GM11168 (cell line): ENCODE measurements around the gene TRIM17.

ENCODE experiments used
- in situ Hi-C: fragments of 300-500 bp; cut with MboI; formaldehyde crosslinking; loops from one replicate; pipeline ENCODE4 v1.12.0; 2022; ENCODE audit warnings: low sequenced_read_pairs; ENCODE audit not compliant: unreplicated experiment

TRIM17 gene

DNA sequence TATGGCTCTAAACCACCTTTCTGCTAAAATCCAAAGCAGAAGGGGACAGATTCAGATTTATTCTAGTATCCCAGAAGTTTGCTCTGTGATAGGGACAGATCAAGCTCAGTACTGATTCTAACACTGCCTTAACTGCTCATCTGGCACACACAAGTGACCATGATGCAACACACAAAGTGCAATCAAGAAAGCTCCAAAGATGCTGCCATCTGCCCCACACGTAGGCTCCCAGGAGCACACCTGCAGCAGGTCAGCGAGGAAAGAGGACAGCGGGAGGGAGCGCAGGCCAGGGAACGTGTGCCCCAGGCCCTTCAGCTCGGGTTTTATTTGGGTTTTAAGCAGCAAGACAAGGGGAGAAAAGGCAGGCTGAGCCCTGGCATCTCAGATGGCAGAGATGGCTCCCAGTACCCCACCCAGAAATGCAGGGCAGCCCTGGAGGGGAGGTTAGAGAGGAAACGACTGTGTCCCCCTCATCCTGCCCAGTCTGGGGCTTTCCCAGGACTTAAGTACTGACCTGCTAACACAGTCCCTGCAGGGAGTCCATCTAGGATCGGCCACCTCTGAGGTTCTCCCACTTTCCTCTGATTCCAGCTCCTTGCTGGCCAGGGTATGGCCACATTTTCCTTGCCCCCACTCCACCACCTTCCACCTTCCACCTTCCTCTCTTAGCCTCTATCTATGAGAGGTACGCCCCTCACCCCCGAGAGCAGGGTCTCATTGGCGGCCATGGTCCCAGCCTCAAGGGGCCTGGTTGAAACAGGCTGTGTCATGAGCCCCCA, 11.3 kb downstream of the TRIM17 start:
- in situ Hi-C loops, result no loop called here

GRCh38 chr1:228404107-228404720, 12.4 kb downstream of the TRIM17 start:
- in situ Hi-C loops, result no loop called here

- in situ Hi-C loops, result no loop called here
Measured at GRCh38 chr1:228403231-228403631, 13.4 kb downstream of the TRIM17 start.

DNA sequence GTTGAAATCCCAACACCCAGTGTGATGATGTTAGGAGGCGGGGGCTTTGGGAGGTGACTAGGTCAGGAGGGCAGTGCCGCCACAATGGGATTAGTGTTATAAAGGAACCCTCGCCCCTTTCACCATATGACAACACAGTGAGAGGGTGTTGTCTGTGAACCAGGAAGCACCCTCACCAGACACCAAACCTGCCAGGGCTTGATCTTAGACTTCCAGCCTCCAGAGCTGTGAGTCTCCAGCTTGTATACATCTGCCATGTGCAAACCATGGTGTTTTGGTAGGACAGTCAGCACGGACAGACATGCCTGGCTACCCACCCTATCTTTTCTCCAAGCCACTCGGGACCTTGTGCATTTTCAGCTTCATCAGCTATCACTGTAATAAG, 14.0 kb downstream of the TRIM17 start:
- in situ Hi-C loops, result no loop called here

GRCh38 chr1:228401782-228402640, 14.7 kb downstream of the TRIM17 start:
- in situ Hi-C loops, result no loop called here

- in situ Hi-C loops, result no loop called here
Measured at GRCh38 chr1:228400692-228401454, 15.8 kb downstream of the TRIM17 start.

- in situ Hi-C loops, result no loop called here
Measured at GRCh38 chr1:228400237-228400651, 16.4 kb downstream of the TRIM17 start.

GRCh38 chr1:228399531-228400236, 17.0 kb downstream of the TRIM17 start:
- in situ Hi-C loops, result no loop called here

DNA sequence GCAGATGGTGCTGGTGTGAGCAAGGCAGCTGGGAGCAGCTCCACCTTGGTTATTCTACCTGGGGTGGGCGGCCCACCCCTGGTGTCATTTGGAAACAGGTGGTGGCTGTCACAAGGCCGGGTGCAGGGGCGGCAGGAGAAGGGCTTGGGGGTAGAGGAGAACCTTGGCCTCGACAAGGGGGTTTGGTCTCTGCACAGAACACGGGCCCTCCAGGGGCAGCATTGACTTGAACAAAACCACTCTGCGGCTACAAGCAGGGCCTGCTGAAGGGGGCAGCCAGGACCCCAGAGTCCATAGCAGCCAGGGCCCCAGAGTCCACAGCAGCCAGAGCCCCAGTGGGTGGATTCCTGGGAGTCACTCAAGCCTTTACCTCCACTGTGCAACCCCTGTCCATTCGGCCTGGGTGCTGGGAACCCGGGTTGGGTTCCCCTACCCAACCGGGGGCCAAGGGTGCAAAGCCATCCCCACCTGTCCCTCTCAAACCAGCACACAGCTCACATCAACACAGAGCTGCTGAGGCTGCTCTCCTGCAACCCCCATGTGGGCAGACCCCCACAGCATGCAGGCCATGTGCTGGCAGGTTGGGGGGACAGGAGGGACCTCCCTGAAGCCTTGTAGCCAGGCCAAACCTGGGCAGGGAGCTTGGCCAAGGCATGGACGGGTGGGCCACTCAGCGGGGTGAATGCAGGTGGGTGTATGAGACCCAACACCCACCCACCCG, 17.8 kb downstream of the TRIM17 start:
- in situ Hi-C loops, result no loop called here

DNA sequence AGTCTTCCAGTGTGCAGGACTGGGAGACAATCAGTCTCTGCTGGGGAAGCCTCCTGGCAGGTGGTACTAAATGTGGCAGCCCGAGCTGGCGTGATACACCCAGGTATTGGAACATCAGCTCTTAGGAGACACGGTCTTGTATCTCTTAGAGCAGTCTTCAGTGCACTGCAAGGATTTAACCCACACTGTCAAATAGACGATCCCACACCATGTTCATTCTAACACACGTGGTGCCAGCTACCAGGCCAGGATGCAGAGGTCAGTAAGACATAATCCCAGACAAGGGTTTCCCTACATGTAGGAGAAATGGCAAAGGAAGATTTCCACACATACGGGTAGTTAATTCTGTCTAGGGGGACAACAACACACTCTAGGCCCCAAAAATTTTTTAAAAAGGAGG, 18.7 kb downstream of the TRIM17 start:
- in situ Hi-C loops, result no loop called here

GRCh38 chr1:228396770-228397662, 19.6 kb downstream of the TRIM17 start:
- in situ Hi-C loops, result no loop called here

GRCh38 chr1:228394571-228395394, 21.9 kb downstream of the TRIM17 start:
- in situ Hi-C loops, result no loop called here

DNA sequence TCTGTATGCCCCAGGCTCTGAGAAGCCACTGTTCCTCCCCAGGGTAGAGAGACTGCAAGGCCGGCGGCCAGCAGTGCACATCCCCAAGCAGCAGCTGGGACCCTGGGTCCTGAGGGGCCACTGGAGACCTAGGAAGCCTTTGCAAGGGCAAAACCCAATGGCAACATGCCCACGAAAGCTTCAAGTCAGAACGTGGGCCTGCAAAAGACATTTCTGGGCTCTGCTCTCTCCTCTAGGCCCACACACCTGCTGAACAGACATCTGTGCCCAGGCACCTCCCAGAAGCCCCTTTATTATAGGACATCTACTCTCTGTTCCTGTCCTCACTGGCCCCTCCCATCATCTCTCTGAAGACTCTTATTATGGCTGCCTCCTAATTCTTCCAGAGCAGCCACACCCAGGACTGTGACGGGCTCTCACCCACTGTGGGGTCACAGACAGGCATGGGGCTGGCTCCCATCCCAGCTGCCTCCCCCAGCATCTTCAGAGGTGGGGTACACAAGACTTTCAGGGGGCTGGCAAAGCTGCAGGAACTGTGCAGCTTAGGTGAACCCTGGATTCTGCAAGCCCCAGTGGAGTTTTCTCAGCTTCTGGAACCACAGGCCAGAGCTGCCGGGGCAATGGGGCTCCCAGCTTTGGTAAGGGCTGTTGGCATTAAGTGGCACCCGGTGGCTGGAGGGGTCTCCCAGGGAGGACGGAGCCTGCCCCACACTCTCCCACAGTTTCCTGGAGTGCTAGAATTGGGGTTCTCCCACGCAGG, 22.7 kb downstream of the TRIM17 start:
- in situ Hi-C loops, result no loop called here

DNA sequence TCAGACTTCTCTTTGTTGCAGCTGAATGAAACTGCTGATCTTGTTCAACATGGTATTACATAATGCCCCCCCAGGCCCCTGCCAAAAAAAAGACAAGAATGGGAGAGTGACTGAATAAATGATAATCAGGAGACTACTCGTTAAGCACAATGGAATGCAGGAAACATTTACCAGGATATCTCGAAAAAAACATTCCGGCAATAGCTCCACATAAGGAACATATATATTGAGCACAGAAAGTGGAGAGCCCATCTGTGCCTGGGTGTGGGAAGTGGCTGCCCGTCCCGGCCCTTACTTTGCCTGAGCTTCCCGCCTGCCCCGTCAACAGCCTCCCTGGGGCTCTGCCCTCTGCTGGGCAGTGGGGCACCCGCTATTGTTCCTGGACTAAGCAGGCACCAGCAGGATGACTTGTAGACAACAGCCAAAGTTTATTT, 23.4 kb downstream of the TRIM17 start:
- in situ Hi-C loops, result no loop called here

GRCh38 chr1:228392111-228392936, 24.3 kb downstream of the TRIM17 start:
- in situ Hi-C loops, result no loop called here
